SKM-1 treated with dmso at 0.1 percent for 144 hours (cell line): ENCODE data around the gene ABCD4.
A peak's percentile ranks its signal among the peaks of the same experiment; 100 is the strongest.
"Not testable (repeated sequence)": the region's sequence is repeated elsewhere in the genome, so short reads cannot be mapped to it uniquely, and the experiment has no call there.

Experiments
- DNase-seq: peaks from one replicate; lab custom pipeline; 2025; ENCODE audit not compliant: unreplicated experiment; lab: John Stamatoyannopoulos, UW

The ABCD4 gene

DNA sequence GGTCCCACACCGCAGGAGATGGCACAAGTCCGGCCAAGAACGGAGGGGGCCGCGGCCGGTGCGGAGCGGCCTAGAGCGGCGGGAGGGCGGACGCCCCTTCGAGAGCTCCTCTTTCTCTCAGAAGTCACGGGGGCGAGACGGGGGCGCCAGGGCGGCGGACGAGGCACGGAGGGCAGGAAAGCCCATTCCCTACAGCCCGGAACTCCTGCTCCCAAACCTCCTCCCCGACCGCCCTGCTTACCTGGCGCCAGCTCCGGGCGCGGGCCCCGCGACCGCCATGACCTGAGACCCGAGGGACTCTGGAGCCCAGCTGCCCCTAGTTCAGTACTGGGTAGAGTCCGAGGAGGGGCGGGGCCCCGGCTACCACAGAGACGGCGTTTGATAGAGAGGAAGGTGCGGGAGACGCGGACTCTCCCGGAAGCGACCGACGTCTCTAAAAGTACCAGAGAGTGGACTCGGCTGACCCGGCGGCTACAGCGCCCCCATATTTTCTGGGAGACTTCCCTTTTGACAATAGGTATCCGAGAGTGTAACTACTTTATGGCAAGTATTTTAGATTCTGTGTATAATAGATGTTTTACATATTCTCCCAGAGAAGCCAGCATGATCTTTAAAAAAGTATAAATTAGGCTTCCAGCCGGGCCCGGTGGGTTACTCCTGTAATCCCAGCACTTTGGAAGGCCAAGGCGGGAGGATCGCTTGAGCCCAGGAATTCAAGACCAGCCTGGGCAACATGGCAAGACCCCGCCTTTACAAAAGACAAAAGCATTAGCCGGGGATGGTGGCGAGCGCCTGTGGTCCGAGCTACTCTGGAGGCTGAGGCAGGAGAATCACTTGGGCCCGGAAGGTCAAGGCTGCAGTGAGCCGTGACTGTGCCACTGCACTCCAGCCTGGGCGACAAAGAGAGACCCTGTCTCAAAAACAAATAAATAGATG, at the start of gene ABCD4:
TSS of gene ABCD4 (minus strand) at position 301 of the 936 bp plus-strand sequence. CDS start at position 279, 22 bp downstream.
- peak; percentile 41 for DNase-seq

DNA sequence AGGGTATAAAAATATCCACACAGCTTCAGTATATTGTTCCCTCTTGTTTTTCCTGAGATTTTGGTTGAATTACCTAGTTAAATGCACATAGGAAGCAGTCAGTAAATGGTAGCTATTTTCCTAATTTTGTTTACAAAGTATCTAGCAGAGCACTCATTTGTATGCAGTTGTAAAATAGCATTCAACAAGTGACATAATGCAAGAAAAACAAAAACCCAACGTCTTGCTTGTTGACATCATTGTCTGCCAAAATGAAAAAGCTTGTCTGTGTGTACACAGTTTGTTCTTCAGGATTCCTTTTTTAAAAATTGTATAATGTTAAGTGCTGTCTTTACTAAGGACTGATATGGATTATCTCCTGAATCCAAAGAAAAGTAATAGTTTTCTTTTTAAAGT, 48.2 kb upstream of the ABCD4 start:
- DNase-seq: no peak

- no peak for DNase-seq
Measured at GRCh38 chr14:74350211-74350927, 47.6 kb upstream of the ABCD4 start.

DNA sequence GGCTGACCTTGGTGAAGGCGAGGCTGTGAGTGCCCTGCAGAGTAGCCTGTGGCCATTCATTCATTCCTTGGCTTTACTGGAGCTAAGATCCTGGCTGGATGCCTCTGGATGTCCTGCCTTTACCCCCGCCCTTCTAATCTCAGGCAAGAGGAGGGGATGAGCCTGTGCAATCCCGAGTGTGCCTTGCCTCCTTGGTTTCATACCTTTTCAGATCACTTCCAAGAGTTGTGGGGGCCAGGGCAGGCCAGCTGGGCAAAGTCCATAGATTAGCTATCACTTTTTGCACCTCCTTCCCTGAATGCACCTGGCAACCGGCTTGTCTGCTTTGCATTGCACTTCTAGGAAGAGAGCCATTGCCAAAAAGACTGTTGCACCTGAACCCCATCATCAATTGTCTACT, 47.0 kb upstream of the ABCD4 start:
- no peak for DNase-seq

- DNase-seq: no peak
Measured at GRCh38 chr14:74348735-74349463, 46.2 kb upstream of the ABCD4 start.

DNA sequence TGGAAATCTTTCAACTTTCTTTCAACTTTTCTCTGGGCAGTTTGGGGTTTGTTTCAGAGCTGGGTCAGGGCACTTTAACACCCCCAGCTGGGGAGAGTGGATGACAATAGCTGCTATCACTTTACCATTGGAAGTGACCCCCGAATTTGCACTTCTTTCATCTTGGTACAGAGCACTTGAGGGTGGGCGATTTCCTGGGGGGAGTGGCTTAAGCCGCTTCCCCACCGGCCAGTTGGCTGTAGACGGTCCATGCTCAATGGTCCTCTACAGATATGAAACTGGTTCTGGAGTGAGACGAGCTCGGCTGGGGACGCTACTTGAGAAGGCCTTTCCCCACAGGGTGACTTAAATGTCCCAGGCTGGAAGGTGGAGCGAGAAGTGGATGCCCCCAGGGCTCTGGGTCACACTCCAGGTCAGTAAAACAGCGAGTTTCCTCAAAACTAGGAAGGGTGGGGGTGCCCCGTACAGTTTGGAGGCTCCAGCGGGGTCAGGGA, 45.6 kb upstream of the ABCD4 start, which contains the start of gene VRTN:
TSS of gene VRTN (plus strand) at position 231 of the 494 bp plus-strand sequence. CDS start 8,313 bp downstream, outside the sequence.
- DNase-seq: no peak

- DNase-seq: no peak
Measured at GRCh38 chr14:74347795-74348100, 45.0 kb upstream of the ABCD4 start.

GRCh38 chr14:74347097-74347794, 44.5 kb upstream of the ABCD4 start:
- no peak for DNase-seq

- DNase-seq: no peak
Measured at GRCh38 chr14:74346341-74346740, 43.6 kb upstream of the ABCD4 start.

GRCh38 chr14:74333909-74334308, 31.2 kb upstream of the ABCD4 start:
- no peak for DNase-seq

DNA sequence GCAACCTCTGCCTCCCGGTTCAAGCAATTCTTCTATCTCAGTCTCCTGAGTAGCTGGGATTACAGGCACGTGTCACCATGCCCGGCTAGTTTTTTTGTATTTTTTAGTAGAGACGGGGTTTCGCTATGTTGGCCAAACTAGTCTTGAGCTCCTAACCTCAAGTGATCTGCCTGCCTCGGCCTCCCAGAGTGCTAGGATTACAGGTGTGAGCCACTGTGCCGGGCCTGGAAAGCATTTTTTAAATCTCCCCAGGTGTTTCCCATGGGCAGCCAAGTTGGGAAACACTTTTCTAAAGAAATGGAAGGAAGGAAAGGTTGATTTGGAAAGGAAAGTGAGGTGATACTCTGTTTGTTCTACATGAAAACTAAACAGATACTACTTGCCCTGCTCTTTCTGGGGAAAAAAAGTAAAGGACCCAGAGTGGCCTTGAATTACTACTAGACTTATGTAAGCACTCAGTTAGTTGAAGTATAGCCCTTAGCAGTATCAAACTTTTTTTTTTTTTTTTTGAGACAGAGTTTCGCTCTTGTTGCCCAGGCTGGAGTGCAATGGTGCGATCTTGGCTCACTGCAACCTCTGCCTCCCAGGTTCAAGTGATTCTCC, 27.3 kb upstream of the ABCD4 start:
- not testable (repeated sequence) for DNase-seq

GRCh38 chr14:74326369-74327152, 23.8 kb upstream of the ABCD4 start:
- DNase-seq: no peak

GRCh38 chr14:74325446-74325845, 22.7 kb upstream of the ABCD4 start:
- no peak for DNase-seq

GRCh38 chr14:74324931-74325361, 22.2 kb upstream of the ABCD4 start:
- peak; percentile 2 for DNase-seq

DNA sequence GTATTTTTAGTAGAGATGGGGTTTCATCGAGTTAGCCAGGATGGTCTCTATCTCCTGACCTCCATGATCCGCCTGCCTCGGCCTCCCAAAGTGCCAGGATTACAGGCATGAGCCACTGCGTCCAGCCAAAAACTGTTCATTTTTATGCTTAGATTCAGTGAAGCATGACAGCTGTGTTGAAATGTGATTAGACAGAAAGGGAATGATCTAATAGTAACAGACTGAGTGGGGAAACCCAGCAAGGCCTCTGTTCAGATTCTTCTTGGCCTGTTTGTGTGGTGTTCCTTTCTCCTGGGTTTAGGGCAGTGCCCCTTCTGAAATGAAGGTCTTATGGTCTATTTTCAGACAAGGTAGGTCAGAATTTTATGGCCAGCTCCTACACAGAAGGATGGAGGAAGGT, 11.8 kb upstream of the ABCD4 start:
- DNase-seq: no peak

GRCh38 chr14:74313601-74314000, 10.9 kb upstream of the ABCD4 start:
- DNase-seq: no peak

DNA sequence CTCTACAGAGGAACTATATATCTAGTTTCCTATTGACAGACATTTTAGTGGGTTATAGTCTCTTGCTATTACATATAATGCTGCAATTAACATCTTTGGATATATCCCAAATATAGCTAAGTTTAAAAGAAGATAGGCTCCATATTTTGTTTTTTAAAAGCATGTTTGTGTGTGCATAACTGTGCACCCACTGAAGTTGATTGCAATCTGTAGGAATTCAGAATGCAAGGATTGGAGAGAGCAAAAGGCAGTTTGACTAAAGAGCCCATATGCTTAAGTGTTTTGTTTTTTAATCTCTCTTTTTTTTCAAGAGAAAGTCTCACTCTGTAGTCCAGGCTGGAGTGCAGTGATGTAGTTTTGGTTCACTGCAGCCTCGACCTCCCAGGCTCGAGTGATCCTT, 9.4 kb upstream of the ABCD4 start:
- DNase-seq: no peak

- DNase-seq: no peak
Measured at GRCh38 chr14:74309125-74310022, 6.6 kb upstream of the ABCD4 start.
